GM10266 (cell line): Measurements from ENCODE around the gene UBE2E2.

Experiments
- DNase-seq: peaks from one replicate; pipeline ENCODE4 v3.0.0; 2012; ENCODE audit errors: extremely low spot score
- CTCF ChIP-seq: IDR thresholded peaks from 2 replicates; pipeline ENCODE4 v1.5.1; 2012; ENCODE audit warnings: mild to moderate bottlenecking, low read depth; ENCODE audit not compliant: control insufficient read depth, insufficient read depth; ENCODE audit errors: missing control alignments

UBE2E2 gene

GRCh38 chr3:23459465-23459864 is 256.3 kb downstream of the UBE2E2 start:
- no peak for TF ChIP-seq CTCF
- no peak for DNase-seq

- no peak for TF ChIP-seq CTCF
Observed at GRCh38 chr3:23459889-23460546, 256.9 kb downstream of the UBE2E2 start.

GRCh38 chr3:23461069-23461468 is 257.9 kb downstream of the UBE2E2 start:
- TF ChIP-seq CTCF = no peak
- DNase-seq = no peak

More at GRCh38 chr3:23459889-23460546, 256.9 kb downstream of the UBE2E2 start:
- DNase-seq = no peak

GRCh38 chr3:23463791-23464190 is 260.7 kb downstream of the UBE2E2 start:
- no peak for TF ChIP-seq CTCF
- DNase-seq = no peak

GRCh38 chr3:23465569-23465968 is 262.4 kb downstream of the UBE2E2 start:
- no peak for DNase-seq
- TF ChIP-seq CTCF = no peak

- DNase-seq = no peak
- TF ChIP-seq CTCF = no peak
Observed at GRCh38 chr3:23468203-23468602, 265.1 kb downstream of the UBE2E2 start.

GRCh38 chr3:23474580-23475357 is 271.6 kb downstream of the UBE2E2 start:
- no peak for DNase-seq
- no peak for TF ChIP-seq CTCF
